T-helper 22 cell (primary cell): Measurements from ENCODE around the gene PKIB.

Experiments used
- DNase-seq: peaks from one replicate; pipeline ENCODE4 v3.0.0-alpha.2; 2020; ENCODE audit warnings: low read depth

The PKIB gene

GRCh38 chr6:122666418-122666817, 56.2 kb downstream of the PKIB start:
- no peak for DNase-seq

- no peak for DNase-seq
Measured at GRCh38 chr6:122669418-122669817, 59.2 kb downstream of the PKIB start.

- DNase-seq: no peak
Measured at GRCh38 chr6:122669868-122670267, 59.7 kb downstream of the PKIB start.

GRCh38 chr6:122671251-122671650, 61.0 kb downstream of the PKIB start:
- DNase-seq: no peak

- DNase-seq: no peak
Measured at GRCh38 chr6:122673343-122673961, 63.2 kb downstream of the PKIB start.

GRCh38 chr6:122676146-122676545, 65.9 kb downstream of the PKIB start:
- no peak for DNase-seq

- DNase-seq: no peak
Measured at GRCh38 chr6:122676688-122677087, 66.5 kb downstream of the PKIB start.

GRCh38 chr6:122677406-122677805, 67.2 kb downstream of the PKIB start:
- DNase-seq: no peak

- no peak for DNase-seq
Measured at GRCh38 chr6:122678841-122679240, 68.6 kb downstream of the PKIB start.

GRCh38 chr6:122681705-122682104, 71.5 kb downstream of the PKIB start:
- no peak for DNase-seq

GRCh38 chr6:122683989-122684651, 73.9 kb downstream of the PKIB start:
- no peak for DNase-seq

- no peak for DNase-seq
Measured at GRCh38 chr6:122692175-122692598, 82.0 kb downstream of the PKIB start.

GRCh38 chr6:122692807-122693580, 82.8 kb downstream of the PKIB start:
- no peak for DNase-seq

GRCh38 chr6:122694075-122694474, 83.9 kb downstream of the PKIB start:
- no peak for DNase-seq

GRCh38 chr6:122694602-122695001, 84.4 kb downstream of the PKIB start:
- no peak for DNase-seq

- DNase-seq: no peak
Measured at GRCh38 chr6:122695188-122695587, 85.0 kb downstream of the PKIB start.

- DNase-seq: no peak
Measured at GRCh38 chr6:122696079-122696478, 85.9 kb downstream of the PKIB start.

GRCh38 chr6:122696853-122697252, 86.6 kb downstream of the PKIB start:
- no peak for DNase-seq

GRCh38 chr6:122697458-122697857, 87.3 kb downstream of the PKIB start:
- DNase-seq: no peak

GRCh38 chr6:122701666-122702065, 91.5 kb downstream of the PKIB start:
- no peak for DNase-seq

- no peak for DNase-seq
Measured at GRCh38 chr6:122702841-122703240, 92.6 kb downstream of the PKIB start.

- no peak for DNase-seq
Measured at GRCh38 chr6:122704066-122704465, 93.9 kb downstream of the PKIB start.

GRCh38 chr6:122709922-122710512, 99.8 kb downstream of the PKIB start:
- no peak for DNase-seq
